ENCODE data around the gene FGF23.

FGF23 gene

GRCh38 chr12:4320497-4320852, 59.0 kb downstream of the FGF23 start:
- H3F3A ChIP-seq (ENCODE audit: insufficient read depth): 0 out of 2 replicates have a peak, but pooled peaks cover 15% of the 10 kb centered on the region
- peak overlapping the region; percentile 75 for H2AFZ ChIP-seq (ENCODE audit: low read depth, low read length, severe bottlenecking)
- no peak for TF ChIP-seq EZH2phosphoT487 (conservative IDR thresholded peaks at IDR 0.05; ENCODE audit: low read length)
- 0 out of 2 replicates have a peak, but pooled peaks cover 4% of the 10 kb centered on the region for H3K36me3 ChIP-seq (ENCODE audit: low read length)
- H3K27me3 ChIP-seq (ENCODE audit: low read length): no peaks in the 10 kb centered on the region
- H3K79me2 ChIP-seq (ENCODE audit: insufficient read depth, low read length): peaks cover 41% of the 10 kb centered on the region
- no peaks in the 10 kb centered on the region for H3K9me3 ChIP-seq (ENCODE audit: insufficient read depth, low read length)
- H3K4me3 ChIP-seq (ENCODE audit: insufficient read depth, low read length, poor library complexity, severe bottlenecking): peak overlapping the region; percentile 59
- H3K27ac ChIP-seq (ENCODE audit: low read depth, low read length): no peak overlapping the region
- no peaks in the 10 kb centered on the region for H3K9me2 ChIP-seq (replicated peaks; ENCODE audit: insufficient read depth, low read length)
- H4K20me1 ChIP-seq (ENCODE audit: low read depth, low read length): no peaks in the 10 kb centered on the region
- H3K9ac ChIP-seq (ENCODE audit: low read length): peak overlapping the region; percentile 85
- H3K4me2 ChIP-seq (ENCODE audit: low read depth, low read length, poor library complexity, severe bottlenecking): peak overlapping the region; percentile 97

Measured in SU-DHL-6 (cell line).